22Rv1 (cell line): ENCODE results near the gene RNF6.

Experiments
- CTCF ChIP-seq: fragments of 450-650 bp; IDR thresholded peaks from 2 replicates; pipeline ENCODE4 v1.5.1; 2017; ENCODE audit warnings: mild to moderate bottlenecking
- ZFX ChIP-seq: fragments of 450-650 bp; IDR thresholded peaks from 2 replicates; pipeline ENCODE4 v1.6.1; 2017; ENCODE audit warnings: antibody characterized with exemption, borderline replicate concordance

- TF ChIP-seq CTCF: peak; percentile 92
- no peak for TF ChIP-seq ZFX
Measured at GRCh38 chr13:26186118-26186870, 35.8 kb downstream of the RNF6 start.
